GM12878 (cell line): ENCODE measurements around the gene ANKRD44. TPM values are rescaled to one million over a fixed set of nuclear protein-coding genes. Genes with fewer than 3 reads are reported as not detected.

Experiments used
- BHLHE40 ChIP-seq, 2 experiments: fragments of 450-650 bp in 1 of 2; IDR thresholded peaks; 2 replicates each; pipeline ENCODE4 v1.6.1; 2011 to 2017; ENCODE audit warnings: low read depth in 2 of 2, borderline replicate concordance in 1 of 2, improper control_type of control experiment in 1 of 2, low read length in 1 of 2, mild to moderate bottlenecking in 1 of 2
- CHD1 ChIP-seq: IDR thresholded peaks from 2 replicates; pipeline ENCODE4 v1.6.1; 2012; ENCODE audit warnings: low read depth, low read length, improper control_type of control experiment
- DPF2 ChIP-seq: fragments of 450-650 bp; IDR thresholded peaks from 2 replicates; pipeline ENCODE4 v1.6.1; 2017; ENCODE audit warnings: mild to moderate bottlenecking
- HDGF ChIP-seq: fragments of 450-650 bp; IDR thresholded peaks from 2 replicates; pipeline ENCODE4 v1.6.1; 2016; ENCODE audit warnings: antibody characterized with exemption
- IKZF2 ChIP-seq, 2 experiments: fragments of 450-650 bp; IDR thresholded peaks; 2 replicates each; pipeline ENCODE4 v1.6.1; 2017; ENCODE audit warnings: mild to moderate bottlenecking in 2 of 2, moderate library complexity in 2 of 2
- MTA2 ChIP-seq: fragments of 450-650 bp; IDR thresholded peaks from 2 replicates; pipeline ENCODE4 v1.6.1; 2016; ENCODE audit warnings: low read depth, mild to moderate bottlenecking, moderate library complexity
- NBN ChIP-seq: fragments of 450-650 bp; IDR thresholded peaks from 2 replicates; pipeline ENCODE4 v1.6.1; 2016
- PAX5 ChIP-seq: IDR thresholded peaks from 2 replicates; pipeline ENCODE4 v1.6.1; 2011; ENCODE audit warnings: low read depth, low read length, borderline replicate concordance
- POLR2AphosphoS5 ChIP-seq: IDR thresholded peaks from 2 replicates; pipeline ENCODE4 v1.6.1; 2011; ENCODE audit warnings: mild to moderate bottlenecking, low read length, inconsistent platforms
- POU2F2 ChIP-seq: IDR thresholded peaks from 3 replicates; pipeline ENCODE4 v1.6.1; 2011; ENCODE audit warnings: low read depth, mild to moderate bottlenecking, low read length, borderline replicate concordance
- PRDM15 ChIP-seq: fragments of 450-650 bp; formaldehyde crosslinking; IDR thresholded peaks from 2 replicates; pipeline ENCODE4 v1.4.0; 2020; ENCODE audit warnings: mild to moderate bottlenecking, moderate library complexity
- SPI1 ChIP-seq: IDR thresholded peaks from 2 replicates; pipeline ENCODE4 v1.6.1; 2011; ENCODE audit warnings: low read depth, mild to moderate bottlenecking, low read length, moderate library complexity, borderline replicate concordance; ENCODE audit not compliant: insufficient read depth
- SREBF1 ChIP-seq: IDR thresholded peaks from 2 replicates; pipeline ENCODE4 v1.6.1; 2012; ENCODE audit warnings: mild to moderate bottlenecking, low read length
- SUPT20H ChIP-seq: IDR thresholded peaks from 2 replicates; pipeline ENCODE4 v1.6.1; 2011; ENCODE audit warnings: low read depth, mild to moderate bottlenecking, low read length, moderate library complexity, borderline replicate concordance; ENCODE audit not compliant: control insufficient read depth
- YY1 ChIP-seq: IDR thresholded peaks from 2 replicates; pipeline ENCODE4 v1.6.1; 2011; ENCODE audit warnings: low read depth, mild to moderate bottlenecking, low read length
- ZNF217 ChIP-seq: fragments of 450-650 bp; IDR thresholded peaks from 2 replicates; pipeline ENCODE4 v1.6.1; 2017; ENCODE audit warnings: antibody characterized with exemption, mild to moderate bottlenecking
- ZNF274 ChIP-seq: IDR thresholded peaks from one replicate; pipeline ENCODE4 v1.8.0; 2011; ENCODE audit not compliant: insufficient read length, insufficient read depth
- polyA plus RNA-seq, 11 experiments: library from polyadenylated mRNA; depleted of rRNA in 4 of 11; unstranded in 6 of 11; stranded (reverse) in 5 of 11; fragments of >200 nt; fragmentation: Nextera tagmentation in 4 of 11; fragmentation: Illumina TruSeq in 1 of 11; extraction: Ambion mirVana in 4 of 11; extraction: Trizol in 1 of 11; gene quantifications; 1 replicate in 1 of 11; 2 replicates in 10 of 11; pipeline versions ENCODE4 v1.2.1 to v1.2.3, GENCODE V29; 2011 to 2016; ENCODE audit warnings: inconsistent platforms in 2 of 11, missing spikeins in 2 of 11, low read depth in 1 of 11
- total RNA-seq, 4 experiments: library from RNA; depleted of rRNA in 3 of 4; stranded (reverse); fragments of >200 nt in 3 of 4; fragmentation: Illumina TruSeq in 1 of 4; extraction: Trizol in 1 of 4; gene quantifications; 2 replicates each; pipeline versions ENCODE4 v1.2.1 to v1.2.3, GENCODE V29; 2013 to 2021
- TF ChIP-seq, protein P1 (sequence below): IDR thresholded peaks from 2 replicates; pipeline ENCODE4 v1.6.1; 2012; ENCODE audit warnings: low read depth, low read length, improper control_type of control experiment
- TF ChIP-seq, protein P2 (sequence below): IDR thresholded peaks from 2 replicates; pipeline ENCODE4 v1.6.1; 2011; ENCODE audit warnings: mild to moderate bottlenecking, low read depth, low read length, moderate library complexity; ENCODE audit not compliant: insufficient replicate concordance
- TF ChIP-seq, protein P3 (sequence below): fragments of 450-650 bp; IDR thresholded peaks from 2 replicates; pipeline ENCODE4 v1.6.1; 2016; ENCODE audit warnings: mild to moderate bottlenecking

The ANKRD44 gene
- total and polyA plus RNA-seq, 10 of the 15 experiments (the other 5 are each of a cell fraction or from before 2014, with no cell fraction given), result 19.1 to 99.1 (median 59.6) TPM

DNA sequence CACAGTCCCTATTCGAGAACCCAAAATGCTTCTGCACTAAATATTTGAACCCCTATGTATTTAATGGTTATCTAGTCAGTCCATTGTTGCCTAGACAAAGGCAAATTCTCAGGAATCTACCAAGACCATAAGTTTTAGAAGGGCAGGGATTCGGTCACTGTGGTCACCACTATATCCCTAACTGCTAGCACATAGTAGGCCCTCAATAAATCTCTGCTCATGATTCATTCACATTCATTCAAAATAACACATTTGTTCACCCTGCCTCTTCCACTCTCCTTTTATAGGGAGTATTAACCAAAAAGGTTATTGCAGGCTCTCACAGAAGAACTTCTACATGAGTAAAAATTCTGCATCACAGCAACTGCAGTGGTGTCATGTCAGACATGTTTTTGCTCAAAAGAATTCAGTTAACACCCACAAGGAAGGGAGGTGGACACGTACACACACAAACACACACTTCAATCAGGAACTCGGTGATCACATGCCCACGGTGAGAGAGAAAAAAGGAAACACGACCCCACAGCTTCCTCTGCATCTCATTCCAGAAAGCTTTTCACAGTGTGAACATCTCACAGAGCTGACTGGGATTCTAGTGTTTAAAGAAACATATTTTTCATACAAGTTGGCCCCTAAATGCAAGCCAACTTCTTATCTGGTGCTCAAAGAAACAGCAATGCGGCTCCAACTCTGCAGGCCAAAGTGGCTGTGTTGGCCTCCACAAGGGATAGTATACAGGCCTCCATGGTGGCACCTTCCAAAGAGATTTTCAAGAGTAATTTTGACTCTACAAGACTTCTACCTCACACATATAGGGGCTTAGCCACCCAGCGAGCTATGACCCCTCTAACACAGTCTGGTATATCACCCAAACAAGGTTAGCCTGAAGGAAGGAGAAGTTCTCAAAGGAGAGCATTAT, 98.0 kb downstream of the ANKRD44 start (continued):
- TF ChIP-seq ZNF274, result no peak
- TF ChIP-seq CHD1, result no peak
- TF ChIP-seq PRDM15 (CRISPR knock-in tag), result no peak
- peak; percentile 56; the same call in 1 of the 2 replicates for TF ChIP-seq POLR2AphosphoS5
- TF ChIP-seq PAX5, result no peak
- TF ChIP-seq YY1, result no peak
- TF ChIP-seq, protein P1, sequence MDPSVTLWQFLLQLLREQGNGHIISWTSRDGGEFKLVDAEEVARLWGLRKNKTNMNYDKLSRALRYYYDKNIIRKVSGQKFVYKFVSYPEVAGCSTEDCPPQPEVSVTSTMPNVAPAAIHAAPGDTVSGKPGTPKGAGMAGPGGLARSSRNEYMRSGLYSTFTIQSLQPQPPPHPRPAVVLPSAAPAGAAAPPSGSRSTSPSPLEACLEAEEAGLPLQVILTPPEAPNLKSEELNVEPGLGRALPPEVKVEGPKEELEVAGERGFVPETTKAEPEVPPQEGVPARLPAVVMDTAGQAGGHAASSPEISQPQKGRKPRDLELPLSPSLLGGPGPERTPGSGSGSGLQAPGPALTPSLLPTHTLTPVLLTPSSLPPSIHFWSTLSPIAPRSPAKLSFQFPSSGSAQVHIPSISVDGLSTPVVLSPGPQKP, result no peak
- TF ChIP-seq DPF2, result peak; percentile 89
- TF ChIP-seq NBN, result 0 out of 2 replicates have a peak, but pooled peaks have one; percentile 13
- TF ChIP-seq, protein P2, sequence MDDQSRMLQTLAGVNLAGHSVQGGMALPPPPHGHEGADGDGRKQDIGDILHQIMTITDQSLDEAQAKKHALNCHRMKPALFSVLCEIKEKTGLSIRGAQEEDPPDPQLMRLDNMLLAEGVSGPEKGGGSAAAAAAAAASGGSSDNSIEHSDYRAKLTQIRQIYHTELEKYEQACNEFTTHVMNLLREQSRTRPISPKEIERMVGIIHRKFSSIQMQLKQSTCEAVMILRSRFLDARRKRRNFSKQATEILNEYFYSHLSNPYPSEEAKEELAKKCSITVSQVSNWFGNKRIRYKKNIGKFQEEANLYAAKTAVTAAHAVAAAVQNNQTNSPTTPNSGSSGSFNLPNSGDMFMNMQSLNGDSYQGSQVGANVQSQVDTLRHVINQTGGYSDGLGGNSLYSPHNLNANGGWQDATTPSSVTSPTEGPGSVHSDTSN, result no peak
- TF ChIP-seq HDGF, result 0 out of 2 replicates have a peak, but pooled peaks have one; percentile 40
- no peak for TF ChIP-seq SUPT20H
- TF ChIP-seq IKZF2 (IDR thresholded peaks at IDR 0.05), result peak in 1 of 2 experiments; percentile 4; a peak in 1 of 4 replicates
- TF ChIP-seq, protein P3, sequence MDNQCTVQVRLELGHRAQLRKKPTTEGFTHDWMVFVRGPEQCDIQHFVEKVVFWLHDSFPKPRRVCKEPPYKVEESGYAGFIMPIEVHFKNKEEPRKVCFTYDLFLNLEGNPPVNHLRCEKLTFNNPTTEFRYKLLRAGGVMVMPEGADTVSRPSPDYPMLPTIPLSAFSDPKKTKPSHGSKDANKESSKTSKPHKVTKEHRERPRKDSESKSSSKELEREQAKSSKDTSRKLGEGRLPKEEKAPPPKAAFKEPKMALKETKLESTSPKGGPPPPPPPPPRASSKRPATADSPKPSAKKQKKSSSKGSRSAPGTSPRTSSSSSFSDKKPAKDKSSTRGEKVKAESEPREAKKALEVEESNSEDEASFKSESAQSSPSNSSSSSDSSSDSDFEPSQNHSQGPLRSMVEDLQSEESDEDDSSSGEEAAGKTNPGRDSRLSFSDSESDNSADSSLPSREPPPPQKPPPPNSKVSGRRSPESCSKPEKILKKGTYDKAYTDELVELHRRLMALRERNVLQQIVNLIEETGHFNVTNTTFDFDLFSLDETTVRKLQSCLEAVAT, result peak; percentile 85
- no peak for TF ChIP-seq SPI1
- TF ChIP-seq MTA2, result no peak
- 0 out of 2 replicates have a peak, but pooled peaks have one; percentile 53 for TF ChIP-seq ZNF217
- peak in 1 of 2 experiments; percentile 37; a peak in 1 of 4 replicates for TF ChIP-seq BHLHE40 (IDR thresholded peaks at IDR 0.05; ENCODE audit: borderline replicate concordance in 1 of 2, low read depth in 2 of 2, low read length in 1 of 2)
- no peak for TF ChIP-seq POU2F2
- TF ChIP-seq SREBF1, result no peak
